GM23338 (cell line): Measurements from ENCODE around the gene MMP24OS. TPM values are rescaled to one million over a fixed set of nuclear protein-coding genes. Genes with fewer than 3 reads are reported as not detected.

Source experiments
- ATAC-seq: fragments of 200-7000 bp; cut with Tn5 transposase; 3 replicates; pipeline ENCODE4 v1.9.1; 2020
- DNase-seq: peaks from one replicate; pipeline ENCODE4 v3.0.0-alpha.2; 2015; ENCODE audit warnings: low spot score
- H2AFZ ChIP-seq: fragments of 200-600 bp; sonication (generic); 2 replicates; pipeline ENCODE4 v1.8.0; 2016; ENCODE audit warnings: antibody characterized with exemption, mild to moderate bottlenecking, moderate library complexity
- H3F3A ChIP-seq: fragments of 200-600 bp; sonication (generic); replicated peaks from 2 replicates; pipeline ENCODE4 v1.8.0; 2017; ENCODE audit warnings: antibody characterized with exemption, mixed run types, low read depth
- H3K27ac ChIP-seq: fragments of 200-600 bp; sonication (generic); 2 replicates; pipeline ENCODE4 v1.6.1; 2016; ENCODE audit warnings: low read depth
- H3K27me3 ChIP-seq: fragments of 200-600 bp; sonication (generic); 2 replicates; pipeline ENCODE4 v1.8.0; 2016; ENCODE audit warnings: mild to moderate bottlenecking, mixed run types, moderate library complexity; ENCODE audit not compliant: insufficient read depth
- H3K36me3 ChIP-seq: fragments of 200-600 bp; sonication (generic); 2 replicates; pipeline ENCODE4 v1.8.0; 2016; ENCODE audit warnings: mild to moderate bottlenecking; ENCODE audit not compliant: insufficient read depth
- H3K4me1 ChIP-seq: fragments of 200-600 bp; sonication (generic); 2 replicates; pipeline ENCODE4 v1.8.0; 2016; ENCODE audit warnings: mild to moderate bottlenecking, moderate library complexity; ENCODE audit not compliant: insufficient read depth
- H3K4me2 ChIP-seq: fragments of 200-600 bp; sonication (generic); 2 replicates; pipeline ENCODE4 v1.7.1; 2017; ENCODE audit warnings: mixed run types
- H3K4me3 ChIP-seq: fragments of 200-600 bp; sonication (generic); 2 replicates; pipeline ENCODE4 v1.6.1; 2016; ENCODE audit warnings: mixed run types
- H3K79me2 ChIP-seq: fragments of 200-600 bp; sonication (generic); replicated peaks from 2 replicates; pipeline ENCODE4 v1.8.0; 2017; ENCODE audit warnings: mild to moderate bottlenecking; ENCODE audit not compliant: insufficient read depth
- H3K9me2 ChIP-seq: fragments of 200-600 bp; sonication (generic); 2 replicates; pipeline ENCODE4 v1.8.0; 2017; ENCODE audit not compliant: insufficient read depth
- H4K20me1 ChIP-seq: fragments of 200-600 bp; sonication (generic); replicated peaks from 2 replicates; pipeline ENCODE4 v1.8.0; 2017; ENCODE audit warnings: mild to moderate bottlenecking; ENCODE audit not compliant: insufficient read depth
- H3K27ac Mint-ChIP-seq: 2 replicates; pipeline ENCODE4 v1.8.0; 2020; ENCODE audit warnings: inconsistent platforms, mild to moderate bottlenecking, moderate library complexity, mixed read lengths
- H3K27me3 Mint-ChIP-seq: 3 replicates; pipeline ENCODE4 v1.8.0; 2022; ENCODE audit warnings: low read depth, mild to moderate bottlenecking, moderate library complexity, mixed read lengths, inconsistent platforms; ENCODE audit not compliant: insufficient read depth, poor library complexity
- H3K36me3 Mint-ChIP-seq: 3 replicates; pipeline ENCODE4 v1.8.0; 2021; ENCODE audit warnings: low read depth, mild to moderate bottlenecking, inconsistent platforms, moderate library complexity, mixed read lengths
- H3K4me1 Mint-ChIP-seq: 3 replicates; pipeline ENCODE4 v1.8.0; 2020; ENCODE audit warnings: mild to moderate bottlenecking, inconsistent platforms, mixed read lengths
- H3K4me3 Mint-ChIP-seq: 3 replicates; pipeline ENCODE4 v1.8.0; 2021; ENCODE audit warnings: moderate library complexity, mild to moderate bottlenecking, inconsistent platforms, mixed read lengths
- H3K9me3 Mint-ChIP-seq: 3 replicates; pipeline ENCODE4 v1.8.0; 2020; ENCODE audit warnings: moderate library complexity, mild to moderate bottlenecking, inconsistent platforms, mixed read lengths
- ETS1 ChIP-seq: IDR thresholded peaks from 2 replicates; pipeline ENCODE4 v1.6.1; 2016; ENCODE audit warnings: antibody characterized with exemption
- JUNB ChIP-seq: IDR thresholded peaks from one replicate; pipeline ENCODE4 v1.6.1; 2016; ENCODE audit warnings: antibody characterized with exemption; ENCODE audit not compliant: unreplicated experiment
- POLR2AphosphoS5 ChIP-seq: IDR thresholded peaks from 2 replicates; pipeline ENCODE4 v1.6.1; 2016; ENCODE audit warnings: antibody characterized with exemption, low read depth
- polyA plus RNA-seq: library from polyadenylated mRNA; unstranded; fragments of >200 nt; fragmentation: Nextera tagmentation; extraction: Ambion mirVana; gene quantifications from 2 replicates; pipeline ENCODE4 v1.2.1, GENCODE V29; 2016
- total RNA-seq: library from RNA; depleted of rRNA; stranded (reverse); fragments of >200 nt; shearing (Covaris generic); gene quantifications from 2 replicates; pipeline ENCODE4 v1.2.3, GENCODE V29; 2014
- TF ChIP-seq, protein P1 (sequence below): fragments of 250-450 bp; sonication (Bioruptor Pico); IDR thresholded peaks from 2 replicates; pipeline ENCODE4 v1.5.0; 2020; ENCODE audit warnings: mild to moderate bottlenecking, moderate library complexity

The MMP24OS gene
- total and polyA plus RNA-seq, 2 experiments from 2014 or later, result 10.5 to 25.4 TPM

GRCh38 chr20:35279533-35280174 lies 1.7 kb upstream of the MMP24OS start (continued):
- TF ChIP-seq, protein P1, sequence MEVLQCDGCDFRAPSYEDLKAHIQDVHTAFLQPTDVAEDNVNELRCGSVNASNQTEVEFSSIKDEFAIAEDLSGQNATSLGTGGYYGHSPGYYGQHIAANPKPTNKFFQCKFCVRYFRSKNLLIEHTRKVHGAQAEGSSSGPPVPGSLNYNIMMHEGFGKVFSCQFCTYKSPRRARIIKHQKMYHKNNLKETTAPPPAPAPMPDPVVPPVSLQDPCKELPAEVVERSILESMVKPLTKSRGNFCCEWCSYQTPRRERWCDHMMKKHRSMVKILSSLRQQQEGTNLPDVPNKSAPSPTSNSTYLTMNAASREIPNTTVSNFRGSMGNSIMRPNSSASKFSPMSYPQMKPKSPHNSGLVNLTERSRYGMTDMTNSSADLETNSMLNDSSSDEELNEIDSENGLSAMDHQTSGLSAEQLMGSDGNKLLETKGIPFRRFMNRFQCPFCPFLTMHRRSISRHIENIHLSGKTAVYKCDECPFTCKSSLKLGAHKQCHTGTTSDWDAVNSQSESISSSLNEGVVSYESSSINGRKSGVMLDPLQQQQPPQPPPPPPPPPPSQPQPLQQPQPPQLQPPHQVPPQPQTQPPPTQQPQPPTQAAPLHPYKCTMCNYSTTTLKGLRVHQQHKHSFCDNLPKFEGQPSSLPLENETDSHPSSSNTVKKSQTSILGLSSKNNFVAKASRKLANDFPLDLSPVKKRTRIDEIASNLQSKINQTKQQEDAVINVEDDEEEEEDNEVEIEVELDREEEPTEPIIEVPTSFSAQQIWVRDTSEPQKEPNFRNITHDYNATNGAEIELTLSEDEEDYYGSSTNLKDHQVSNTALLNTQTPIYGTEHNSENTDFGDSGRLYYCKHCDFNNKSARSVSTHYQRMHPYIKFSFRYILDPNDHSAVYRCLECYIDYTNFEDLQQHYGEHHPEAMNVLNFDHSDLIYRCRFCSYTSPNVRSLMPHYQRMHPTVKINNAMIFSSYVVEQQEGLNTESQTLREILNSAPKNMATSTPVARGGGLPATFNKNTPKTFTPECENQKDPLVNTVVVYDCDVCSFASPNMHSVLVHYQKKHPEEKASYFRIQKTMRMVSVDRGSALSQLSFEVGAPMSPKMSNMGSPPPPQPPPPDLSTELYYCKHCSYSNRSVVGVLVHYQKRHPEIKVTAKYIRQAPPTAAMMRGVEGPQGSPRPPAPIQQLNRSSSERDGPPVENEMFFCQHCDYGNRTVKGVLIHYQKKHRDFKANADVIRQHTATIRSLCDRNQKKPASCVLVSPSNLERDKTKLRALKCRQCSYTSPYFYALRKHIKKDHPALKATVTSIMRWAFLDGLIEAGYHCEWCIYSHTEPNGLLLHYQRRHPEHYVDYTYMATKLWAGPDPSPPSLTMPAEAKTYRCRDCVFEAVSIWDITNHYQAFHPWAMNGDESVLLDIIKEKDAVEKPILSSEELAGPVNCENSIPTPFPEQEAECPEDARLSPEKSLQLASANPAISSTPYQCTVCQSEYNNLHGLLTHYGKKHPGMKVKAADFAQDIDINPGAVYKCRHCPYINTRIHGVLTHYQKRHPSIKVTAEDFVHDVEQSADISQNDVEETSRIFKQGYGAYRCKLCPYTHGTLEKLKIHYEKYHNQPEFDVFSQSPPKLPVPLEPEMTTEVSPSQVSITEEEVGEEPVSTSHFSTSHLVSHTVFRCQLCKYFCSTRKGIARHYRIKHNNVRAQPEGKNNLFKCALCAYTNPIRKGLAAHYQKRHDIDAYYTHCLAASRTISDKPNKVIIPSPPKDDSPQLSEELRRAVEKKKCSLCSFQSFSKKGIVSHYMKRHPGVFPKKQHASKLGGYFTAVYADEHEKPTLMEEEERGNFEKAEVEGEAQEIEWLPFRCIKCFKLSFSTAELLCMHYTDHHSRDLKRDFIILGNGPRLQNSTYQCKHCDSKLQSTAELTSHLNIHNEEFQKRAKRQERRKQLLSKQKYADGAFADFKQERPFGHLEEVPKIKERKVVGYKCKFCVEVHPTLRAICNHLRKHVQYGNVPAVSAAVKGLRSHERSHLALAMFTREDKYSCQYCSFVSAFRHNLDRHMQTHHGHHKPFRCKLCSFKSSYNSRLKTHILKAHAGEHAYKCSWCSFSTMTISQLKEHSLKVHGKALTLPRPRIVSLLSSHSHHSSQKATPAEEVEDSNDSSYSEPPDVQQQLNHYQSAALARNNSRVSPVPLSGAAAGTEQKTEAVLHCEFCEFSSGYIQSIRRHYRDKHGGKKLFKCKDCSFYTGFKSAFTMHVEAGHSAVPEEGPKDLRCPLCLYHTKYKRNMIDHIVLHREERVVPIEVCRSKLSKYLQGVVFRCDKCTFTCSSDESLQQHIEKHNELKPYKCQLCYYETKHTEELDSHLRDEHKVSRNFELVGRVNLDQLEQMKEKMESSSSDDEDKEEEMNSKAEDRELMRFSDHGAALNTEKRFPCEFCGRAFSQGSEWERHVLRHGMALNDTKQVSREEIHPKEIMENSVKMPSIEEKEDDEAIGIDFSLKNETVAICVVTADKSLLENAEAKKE (CRISPR knock-in tag), result no peak
- TF ChIP-seq JUNB (no peak), POLR2AphosphoS5 (no peak), ETS1 (no peak)

GRCh38 chr20:35279040-35279439 lies 1.1 kb upstream of the MMP24OS start:
- no peak for ATAC-seq
- H2AFZ ChIP-seq, result no peak overlapping the region
- no peaks in the 10 kb centered on the region for H3K9me2 ChIP-seq
- Mint-ChIP-seq H3K27me3 (peaks cover 37% of the 10 kb centered on the region), H3K9me3 (no peaks in the 10 kb centered on the region; the same call in 2 of the 3 replicates), H3K4me3 (no peak overlapping the region), H3K36me3 (peaks cover 57% of the 10 kb centered on the region), H3K4me1 (peaks cover 15% of the 10 kb centered on the region), H3K27ac (peak overlapping the region; percentile 56; the same call in 1 of the 2 replicates)
- DNase-seq, result no peak
- no peaks in the 10 kb centered on the region for H3K27me3 ChIP-seq
- peaks cover 24% of the 10 kb centered on the region; the same call in 1 of the 2 replicates for H4K20me1 ChIP-seq
- peak overlapping the region; percentile 98; the same call in 1 of the 2 replicates for H3K27ac ChIP-seq
- no peak overlapping the region for H3K4me3 ChIP-seq
- H3K36me3 ChIP-seq, result peaks cover 18% of the 10 kb centered on the region
- peaks cover 16% of the 10 kb centered on the region; the same call in 1 of the 2 replicates for H3K4me1 ChIP-seq
- no peak overlapping the region for H3K4me2 ChIP-seq
- H3F3A ChIP-seq, result peaks cover 42% of the 10 kb centered on the region
- peaks cover 39% of the 10 kb centered on the region for H3K79me2 ChIP-seq
- TF ChIP-seq POLR2AphosphoS5, result no peak
- TF ChIP-seq, protein P1 (CRISPR knock-in tag), result no peak
